GM18505 (cell line): Measurements from ENCODE around the gene DENND1A.
A peak's percentile ranks its signal among the peaks of the same experiment; 100 is the strongest.
"Not testable (repeated sequence)": the region's sequence is repeated elsewhere in the genome, so short reads cannot be mapped to it uniquely, and the experiment has no call there.

Source experiments
- ATAC-seq: cut with Tn5 transposase; IDR thresholded peaks from one replicate; pipeline ENCODE4 v1.9.1; 2021; ENCODE audit not compliant: unreplicated experiment
- POLR2A ChIP-seq: IDR thresholded peaks from 4 replicates; pipeline ENCODE4 v1.6.1; 2011; ENCODE audit warnings: borderline replicate concordance; ENCODE audit not compliant: insufficient read depth, insufficient read length; ENCODE audit errors: extremely low read depth

DENND1A gene

GRCh38 chr9:123337971-123338370, 592.0 kb downstream of the DENND1A start:
- TF ChIP-seq POLR2A, result peak; percentile 29
- ATAC-seq, result no peak

DNA sequence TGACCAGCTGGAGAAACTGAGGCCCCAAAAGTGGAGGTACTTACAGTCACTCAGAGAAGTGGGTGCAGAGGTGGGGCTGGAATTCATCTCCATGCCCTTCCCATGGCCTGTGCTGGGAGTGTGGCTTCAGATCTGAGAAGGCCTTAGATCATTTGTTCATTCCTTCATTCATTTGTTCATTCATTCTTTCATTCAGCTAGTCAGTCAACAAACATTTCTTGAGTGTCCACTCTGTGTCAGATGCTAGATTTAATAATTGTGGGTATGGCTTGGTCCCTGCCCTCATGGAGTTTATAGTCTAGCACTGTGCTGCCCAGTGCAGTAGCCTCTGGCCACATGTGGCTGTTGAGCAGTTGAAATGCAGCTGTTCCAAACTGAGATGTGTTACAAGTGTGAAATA, 593.0 kb downstream of the DENND1A start:
- ATAC-seq, result no peak
- no peak for TF ChIP-seq POLR2A

DNA sequence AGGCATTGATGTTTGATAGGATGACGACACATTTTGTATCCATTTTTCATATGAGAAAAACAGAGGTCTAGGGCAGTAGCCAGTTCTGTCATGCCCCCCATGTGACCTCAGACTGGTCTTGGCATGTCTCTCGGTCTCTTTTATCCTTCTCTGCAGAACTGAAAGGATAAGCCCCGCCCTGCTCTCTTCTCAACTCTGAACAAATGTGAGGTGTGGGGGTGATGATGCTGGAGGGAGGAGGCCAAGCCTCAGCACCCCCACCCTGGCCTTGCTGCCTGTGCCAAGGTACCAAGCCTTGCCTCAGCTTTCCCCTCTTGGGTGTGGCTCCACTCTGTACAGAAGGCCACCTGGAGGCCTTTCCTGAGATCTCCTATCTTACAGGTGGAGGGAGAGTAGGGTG, 593.5 kb downstream of the DENND1A start:
- no peak for ATAC-seq
- peak; percentile 26 for TF ChIP-seq POLR2A

- no peak for TF ChIP-seq POLR2A
- ATAC-seq, result no peak
Measured at GRCh38 chr9:123335986-123336329, 594.0 kb downstream of the DENND1A start.

GRCh38 chr9:123335193-123335985, 594.5 kb downstream of the DENND1A start:
- no peak for TF ChIP-seq POLR2A
- no peak for ATAC-seq

DNA sequence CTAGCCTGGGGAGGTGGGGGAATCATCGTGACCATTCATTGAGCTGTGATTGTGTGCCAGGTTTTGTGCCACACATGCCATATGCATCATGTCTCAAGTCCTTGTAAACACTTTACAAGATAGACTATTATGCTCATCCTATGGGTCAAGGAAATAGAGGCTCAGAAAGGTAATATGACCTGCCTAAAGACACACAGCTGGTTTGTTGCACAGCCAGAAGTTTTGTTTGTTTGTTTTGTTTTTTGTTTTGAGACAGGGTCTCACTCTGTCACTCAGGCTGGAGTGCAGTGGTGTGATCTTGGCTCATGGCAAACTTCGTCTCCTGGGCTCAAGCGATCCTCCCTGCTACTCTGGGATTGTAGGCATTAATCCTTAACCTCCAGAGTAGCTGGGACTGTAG, 595.3 kb downstream of the DENND1A start:
- no peak for TF ChIP-seq POLR2A
- no peak for ATAC-seq

GRCh38 chr9:123333058-123333669, 596.8 kb downstream of the DENND1A start:
- not testable (repeated sequence) for ATAC-seq

DNA sequence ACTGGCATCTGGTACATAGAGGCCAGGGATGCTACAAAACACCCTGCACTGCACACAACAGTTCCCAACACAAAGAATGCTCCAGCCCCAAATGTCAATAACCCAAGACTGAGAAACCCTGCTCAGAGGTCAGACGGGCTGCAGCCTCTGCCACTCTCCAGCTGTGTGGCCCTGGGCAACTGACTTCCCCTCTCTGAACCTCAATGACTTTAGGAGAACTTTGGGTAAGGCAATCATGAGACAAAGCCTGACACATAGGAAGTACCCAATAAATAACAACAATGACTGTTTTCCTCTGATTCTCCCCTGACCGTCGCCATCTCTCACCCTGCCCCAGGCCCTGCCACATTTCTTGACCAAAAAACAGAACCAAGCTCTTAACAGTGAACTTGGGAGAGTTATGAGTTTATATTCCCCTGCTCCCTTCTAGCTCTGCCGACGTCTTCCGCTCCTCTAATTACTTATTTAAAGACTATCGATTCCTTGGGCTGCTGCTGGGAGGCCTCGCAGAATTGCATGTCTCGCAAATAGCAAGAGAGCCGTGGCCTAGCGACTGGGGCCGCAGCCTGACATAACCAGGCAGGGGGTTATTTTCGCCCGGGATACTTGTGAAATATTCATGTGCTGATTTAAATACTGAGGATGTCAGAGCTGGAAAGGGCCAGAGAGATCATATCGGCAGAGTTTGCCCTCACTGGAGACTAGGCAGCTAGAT, 598.4 kb downstream of the DENND1A start:
- ATAC-seq, result no peak
- TF ChIP-seq POLR2A, result no peak
